ENCODE measurements around the gene DHX58. TPM values are rescaled to one million over a fixed set of nuclear protein-coding genes. Genes with fewer than 3 reads are reported as not detected.
"Not testable (repeated sequence)": the region's sequence is repeated elsewhere in the genome, so short reads cannot be mapped to it uniquely, and the experiment has no call there.

Gene DHX58
- total RNA-seq, 1 experiment from 2014 or later, result 0.79 TPM

DNA sequence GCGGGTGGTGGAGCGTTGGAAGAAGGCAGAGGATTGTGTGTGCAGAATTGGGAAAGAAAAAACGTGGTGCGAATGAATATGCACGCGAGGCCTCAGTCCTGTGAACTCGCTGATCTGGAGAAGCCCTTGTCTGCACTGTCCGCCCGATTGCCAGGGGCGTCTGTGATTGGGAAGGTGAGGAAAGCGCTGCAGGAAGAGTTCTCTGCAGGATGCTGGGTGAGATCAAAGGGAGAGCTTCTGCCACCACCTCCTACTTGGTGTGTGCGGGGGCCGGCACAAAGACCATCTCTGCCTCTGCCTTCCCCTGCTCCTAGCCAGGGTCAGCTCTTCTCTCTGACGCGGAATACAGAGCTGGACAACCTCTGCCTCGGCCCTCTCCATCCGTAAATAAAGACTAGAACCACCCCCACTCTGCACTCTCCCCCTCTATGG lies 43.1 kb upstream of the DHX58 start:
- H3K4me1 Mint-ChIP-seq (ENCODE audit: low read depth, unreplicated experiment), result peaks cover 7% of the 10 kb centered on the region
- intact Hi-C loops (cut with micrococcal nuclease; ENCODE audit: unreplicated experiment), result loop anchor here (1.0 kb wide), 1 partner anchor 26 kb away; the partner anchor contains the start of gene KCNH4
- CTCF ChIA-PET, result interaction anchor here (1.1 kb wide), 1 partner anchor 28 kb away, joined by 9 read pairs; no protein-coding TSS in a partner anchor

DNA sequence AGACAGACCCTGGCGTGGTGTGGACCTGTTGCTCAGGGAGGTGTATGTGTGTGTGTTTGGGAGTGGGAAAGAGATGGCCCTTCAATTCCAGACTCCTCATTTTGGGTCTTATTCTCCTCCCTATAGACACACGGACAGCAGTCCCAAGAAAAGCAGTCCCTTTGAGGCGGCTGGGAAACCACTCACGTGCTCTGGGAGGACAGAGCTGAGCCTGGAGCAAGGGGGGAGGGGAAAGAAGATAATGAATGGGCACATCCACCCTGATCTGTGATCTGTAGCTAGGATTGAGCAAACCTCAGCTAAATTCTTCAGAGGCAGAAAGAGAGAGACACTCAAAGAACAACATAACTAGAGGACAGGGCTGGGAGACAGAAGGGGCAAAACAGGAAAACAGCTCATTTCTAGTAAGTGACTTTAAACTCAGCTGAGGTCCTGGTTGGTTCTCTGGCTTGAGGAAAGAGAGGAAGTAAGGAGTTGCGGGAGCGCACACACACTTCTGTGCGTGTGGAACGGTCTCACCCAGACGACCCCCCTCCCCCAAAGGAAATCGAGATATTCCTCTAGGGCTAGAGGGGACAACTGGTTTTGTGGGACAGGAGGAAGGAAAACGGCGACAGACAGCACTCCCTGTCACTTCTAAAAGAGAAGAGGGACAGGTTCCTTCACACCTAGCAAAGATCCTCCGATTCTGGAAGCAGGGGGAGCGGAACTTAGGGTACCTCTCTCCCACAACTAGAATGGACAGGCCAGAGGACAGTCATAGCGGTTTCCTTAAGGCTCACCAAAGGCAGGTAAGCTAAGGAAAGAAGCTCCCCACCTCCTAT lies 41.6 kb upstream of the DHX58 start:
- Histone ChIP-seq H3K36me3 (ENCODE audit: control insufficient read depth, insufficient read depth, low read length) (no peaks in the 10 kb centered on the region), H3K4me1 (peaks cover 9% of the 10 kb centered on the region), H3K27me3 (replicated peaks; ENCODE audit: control insufficient read depth, insufficient read depth, low read length) (no peaks in the 10 kb centered on the region), H3K4me3 (ENCODE audit: low read depth, low read length) (peak overlapping the region; percentile 93), H3K9me3 (no peaks in the 10 kb centered on the region)
- no peaks in the 10 kb centered on the region for H3K9me3 Mint-ChIP-seq (ENCODE audit: unreplicated experiment)
- H3K27ac Mint-ChIP-seq (ENCODE audit: unreplicated experiment), result peak overlapping the region; percentile 86
- peaks cover 29% of the 10 kb centered on the region for H3K36me3 Mint-ChIP-seq (ENCODE audit: insufficient read depth, unreplicated experiment)
- ChIA-PET CTCF (interaction anchor here (0.6 to 1.5 kb wide), 8 partner anchors 32 to 610 kb away, joined by 3 to 5 read pairs (median 3); partner anchors contain the start of genes HSPB9, NKIRAS2, ODAD4 and PSMC3IP), POLR2A (interaction anchor here (0.6 to 1.0 kb wide), 3 partner anchors 18 to 1709 kb away, joined by 3 to 4 read pairs (median 3); no protein-coding TSS in a partner anchor)
- TF ChIP-seq, protein P1, sequence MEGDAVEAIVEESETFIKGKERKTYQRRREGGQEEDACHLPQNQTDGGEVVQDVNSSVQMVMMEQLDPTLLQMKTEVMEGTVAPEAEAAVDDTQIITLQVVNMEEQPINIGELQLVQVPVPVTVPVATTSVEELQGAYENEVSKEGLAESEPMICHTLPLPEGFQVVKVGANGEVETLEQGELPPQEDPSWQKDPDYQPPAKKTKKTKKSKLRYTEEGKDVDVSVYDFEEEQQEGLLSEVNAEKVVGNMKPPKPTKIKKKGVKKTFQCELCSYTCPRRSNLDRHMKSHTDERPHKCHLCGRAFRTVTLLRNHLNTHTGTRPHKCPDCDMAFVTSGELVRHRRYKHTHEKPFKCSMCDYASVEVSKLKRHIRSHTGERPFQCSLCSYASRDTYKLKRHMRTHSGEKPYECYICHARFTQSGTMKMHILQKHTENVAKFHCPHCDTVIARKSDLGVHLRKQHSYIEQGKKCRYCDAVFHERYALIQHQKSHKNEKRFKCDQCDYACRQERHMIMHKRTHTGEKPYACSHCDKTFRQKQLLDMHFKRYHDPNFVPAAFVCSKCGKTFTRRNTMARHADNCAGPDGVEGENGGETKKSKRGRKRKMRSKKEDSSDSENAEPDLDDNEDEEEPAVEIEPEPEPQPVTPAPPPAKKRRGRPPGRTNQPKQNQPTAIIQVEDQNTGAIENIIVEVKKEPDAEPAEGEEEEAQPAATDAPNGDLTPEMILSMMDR (IDR thresholded peaks at IDR 0.05; ENCODE audit: insufficient read depth in 1 of 2, low read depth in 1 of 2, low read length in 1 of 2, severe bottlenecking in 1 of 2, unreplicated experiment in 1 of 2), result no peak
- BruUV-seq (replicated peaks), result TSS peak; percentile 43
- intact Hi-C loops (cut with micrococcal nuclease; ENCODE audit: unreplicated experiment), result no loop called here
- peak; percentile 26 to 62 for DNase-seq
- H3K27me3 Mint-ChIP-seq (ENCODE audit: insufficient read depth, unreplicated experiment), result no peaks in the 10 kb centered on the region
- H3K4me1 Mint-ChIP-seq (ENCODE audit: low read depth, unreplicated experiment), result peaks cover 7% of the 10 kb centered on the region
- H3K4me3 Mint-ChIP-seq (ENCODE audit: unreplicated experiment), result peak overlapping the region; percentile 92

More for the DNA sequence above, 43.1 kb upstream of the DHX58 start:
- TSS peak; percentile 38 for BruUV-seq (replicated peaks)
- Mint-ChIP-seq H3K4me3 (ENCODE audit: unreplicated experiment) (peak overlapping the region; percentile 92), H3K27ac (ENCODE audit: unreplicated experiment) (peak overlapping the region; percentile 47), H3K36me3 (ENCODE audit: insufficient read depth, unreplicated experiment) (peaks cover 29% of the 10 kb centered on the region), H3K9me3 (ENCODE audit: unreplicated experiment) (no peaks in the 10 kb centered on the region), H3K27me3 (ENCODE audit: insufficient read depth, unreplicated experiment) (no peaks in the 10 kb centered on the region)
- Histone ChIP-seq H3K4me3 (ENCODE audit: low read depth, low read length) (no peak overlapping the region), H3K36me3 (ENCODE audit: control insufficient read depth, insufficient read depth, low read length) (no peaks in the 10 kb centered on the region), H3K9me3 (no peaks in the 10 kb centered on the region), H3K4me1 (peaks cover 9% of the 10 kb centered on the region), H3K27me3 (replicated peaks; ENCODE audit: control insufficient read depth, insufficient read depth, low read length) (no peaks in the 10 kb centered on the region)
- POLR2A ChIA-PET, result interaction anchor here (0.6 kb wide), 1 partner anchor 54 kb away, joined by 3 read pairs; no protein-coding TSS in a partner anchor
- no peak for DNase-seq
- TF ChIP-seq, protein P1 (IDR thresholded peaks at IDR 0.05; ENCODE audit: insufficient read depth in 1 of 2, low read depth in 1 of 2, low read length in 1 of 2, severe bottlenecking in 1 of 2, unreplicated experiment in 1 of 2), result no peak

DNA sequence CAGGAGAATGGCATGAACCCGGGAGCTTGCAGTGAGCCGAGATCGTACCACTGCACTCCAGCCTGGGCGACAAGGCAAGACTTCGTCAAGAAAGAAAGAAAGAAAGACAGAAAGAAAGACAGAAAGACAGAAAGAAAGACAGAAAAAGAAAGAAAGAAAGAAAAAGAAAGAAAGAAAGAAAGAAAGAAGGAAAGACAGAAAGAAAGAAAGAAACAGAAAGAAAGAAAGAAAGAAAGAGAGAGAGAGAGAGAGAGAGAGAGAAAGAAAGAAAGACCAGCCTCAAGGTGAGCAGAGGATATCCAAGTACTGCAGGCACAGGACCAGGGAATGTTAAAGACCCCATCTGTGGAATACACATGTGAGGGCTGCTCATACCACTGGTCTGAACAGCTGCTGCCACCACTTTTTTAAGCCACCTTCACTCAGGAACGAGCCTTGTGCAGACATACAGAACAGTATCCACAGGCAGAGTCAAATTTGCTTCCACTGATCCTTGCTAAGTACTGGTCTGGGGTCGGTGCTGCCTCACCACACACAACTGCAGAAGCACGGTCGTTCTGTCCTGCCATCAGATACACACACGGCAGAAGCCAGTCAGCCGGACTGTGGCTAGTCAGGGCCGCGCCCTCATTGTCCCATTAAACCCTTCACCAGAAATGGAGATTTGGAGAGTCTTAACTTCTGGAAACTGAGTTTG lies 34.5 kb upstream of the DHX58 start:
- BruUV-seq (replicated peaks), result no TSS peak
- Mint-ChIP-seq H3K4me1 (ENCODE audit: low read depth, unreplicated experiment) (no peaks in the 10 kb centered on the region), H3K4me3 (ENCODE audit: unreplicated experiment) (no peak overlapping the region), H3K36me3 (ENCODE audit: insufficient read depth, unreplicated experiment) (peaks cover 63% of the 10 kb centered on the region), H3K27me3 (ENCODE audit: insufficient read depth, unreplicated experiment) (no peaks in the 10 kb centered on the region), H3K9me3 (ENCODE audit: unreplicated experiment) (no peaks in the 10 kb centered on the region), H3K27ac (ENCODE audit: unreplicated experiment) (no peak overlapping the region)
- Histone ChIP-seq H3K36me3 (ENCODE audit: control insufficient read depth, insufficient read depth, low read length) (peaks cover 5% of the 10 kb centered on the region; the same call in 1 of the 2 replicates), H3K27me3 (replicated peaks; ENCODE audit: control insufficient read depth, insufficient read depth, low read length) (no peaks in the 10 kb centered on the region), H3K9me3 (no peaks in the 10 kb centered on the region), H3K4me3 (ENCODE audit: low read depth, low read length) (no peak overlapping the region), H3K4me1 (no peaks in the 10 kb centered on the region)
- ChIA-PET CTCF (no interaction called here), POLR2A (no interaction called here)
- intact Hi-C loops (cut with micrococcal nuclease; ENCODE audit: unreplicated experiment), result no loop called here
- DNase-seq, result no peak
- TF ChIP-seq, protein P1 (IDR thresholded peaks at IDR 0.05; ENCODE audit: insufficient read depth in 1 of 2, low read depth in 1 of 2, low read length in 1 of 2, severe bottlenecking in 1 of 2, unreplicated experiment in 1 of 2), result no peak

DNA sequence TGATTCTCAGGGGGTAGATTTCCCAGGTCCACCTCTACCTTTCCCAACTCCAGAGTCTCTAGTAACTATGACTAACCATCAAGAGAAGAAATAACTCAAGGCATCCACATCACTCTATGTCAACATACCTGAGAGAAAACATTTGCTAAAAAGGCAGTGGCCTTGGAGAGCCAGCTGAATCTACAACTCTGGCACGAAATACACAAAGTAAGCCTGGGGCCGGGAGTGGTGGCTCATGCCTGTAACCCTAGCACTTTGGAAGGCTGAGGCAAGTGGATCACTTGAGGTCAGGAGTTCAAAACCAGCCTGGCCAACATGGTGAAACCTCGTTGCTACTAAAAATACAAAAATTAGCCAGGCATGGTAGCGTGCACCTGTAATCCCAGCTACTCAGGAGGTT lies 30.6 kb upstream of the DHX58 start:
- H3K27ac Mint-ChIP-seq (ENCODE audit: unreplicated experiment); H3K9me3 Mint-ChIP-seq (ENCODE audit: unreplicated experiment); BruUV-seq (replicated peaks); H3K4me1 ChIP-seq; H3K9me3 ChIP-seq; DNase-seq; POLR2A ChIA-PET; intact Hi-C loops (cut with micrococcal nuclease; ENCODE audit: unreplicated experiment); H3K27me3 ChIP-seq (replicated peaks; ENCODE audit: control insufficient read depth, insufficient read depth, low read length); H3K36me3 ChIP-seq (ENCODE audit: control insufficient read depth, insufficient read depth, low read length); H3K27me3 Mint-ChIP-seq (ENCODE audit: insufficient read depth, unreplicated experiment); H3K4me3 Mint-ChIP-seq (ENCODE audit: unreplicated experiment); H3K4me3 ChIP-seq (ENCODE audit: low read depth, low read length); H3K4me1 Mint-ChIP-seq (ENCODE audit: low read depth, unreplicated experiment): not testable (repeated sequence)
- peaks cover 53% of the 10 kb centered on the region for H3K36me3 Mint-ChIP-seq (ENCODE audit: insufficient read depth, unreplicated experiment)
- CTCF ChIA-PET, result interaction anchor here (0.6 to 0.7 kb wide), 2 partner anchors 127 to 435 kb away, joined by 3 read pairs; no protein-coding TSS in a partner anchor

Measured in Caco-2 (cell line).